ENCODE results near the gene ETNK2. TPM values are rescaled to one million over a fixed set of nuclear protein-coding genes. Genes with fewer than 3 reads are reported as not detected.

The ETNK2 gene
- total and polyA plus RNA-seq, 2 of the 13 experiments (the other 11 are each of a cell fraction or from before 2014, with no cell fraction given): 15.5 to 42.8 TPM

- TF ChIP-seq ONECUT2 (CRISPR knock-in tag; IDR thresholded peaks at IDR 0.05) (no peak), GPN1 (CRISPR knock-in tag; IDR thresholded peaks at IDR 0.05; ENCODE audit: borderline replicate concordance) (no peak), ZNF552 (CRISPR knock-in tag; IDR thresholded peaks at IDR 0.05; ENCODE audit: borderline replicate concordance) (no peak)
- FAIRE-seq: no peak
- H4K20me1 ChIP-seq (ENCODE audit: insufficient read depth, low read length): no peaks in the 10 kb centered on the region
- BruUV-seq (replicated peaks): no TSS peak
- peaks cover 2 to 8% of the 10 kb centered on the region in 2 experiments; a peak in 3 of 5 replicates for H3K27me3 ChIP-seq (ENCODE audit: control insufficient read depth in 1 of 2, insufficient read depth in 2 of 2, low read length in 2 of 2)
- H3K27ac ChIP-seq (ENCODE audit: extremely low read length, insufficient read depth, low read length): no peak overlapping the region
- no peaks in the 10 kb centered on the region for H3K9me3 ChIP-seq (ENCODE audit: low read length)
- in situ Hi-C loops (cut with HindIII; ENCODE audit: extremely low pct_ligation_motif_present, low pct_unique_long_range_greater_than_20kb): no loop called here
- ChIA-PET POLR2A (interaction anchor here (1.1 kb wide), 1 partner anchor 9 kb away, joined by 3 read pairs; no protein-coding TSS in a partner anchor), CTCF (ENCODE audit: low intra/inter-chr PET ratio, low total read pairs) (no interaction called here)
- intact Hi-C loops (cut with micrococcal nuclease; ENCODE audit: unreplicated experiment): loop anchor here (10.0 kb wide), 1 partner anchor 221 kb away; no protein-coding TSS in a partner anchor
- no peak overlapping the region for H3K4me2 ChIP-seq (ENCODE audit: low read depth, low read length)
- H3K4me3 ChIP-seq (replicated peaks in 1 of 3; ENCODE audit: insufficient read depth in 1 of 3, low read depth in 2 of 3, low read length in 3 of 3): no peak overlapping the region
- WGBS (ENCODE audit: low lambda C conversion rate): 74% methylated on average over 5 of the region's 5 CpGs
- no peak for DNase-seq (ENCODE audit: low spot score)
- H3K79me2 ChIP-seq (ENCODE audit: insufficient read depth, low read length): no peaks in the 10 kb centered on the region
- H3K9ac ChIP-seq (ENCODE audit: insufficient read depth, low read depth, low read length): no peak overlapping the region
- ATAC-seq: no peak
- H3K4me1 ChIP-seq (ENCODE audit: insufficient read depth, low read length): peaks cover 32% of the 10 kb centered on the region
- H3K36me3 ChIP-seq (replicated peaks in 1 of 2; ENCODE audit: control insufficient read depth in 1 of 2, insufficient read depth in 2 of 2, low read length in 2 of 2): no peaks in the 10 kb centered on the region
- H2AFZ ChIP-seq (ENCODE audit: low read length): no peak overlapping the region
These were observed 1.8 kb upstream of the ETNK2 start for GRCh38 chr1:204153667-204154066.

GRCh38 chr1:204152310-204153044 lies 633 bp upstream of the ETNK2 start:
- Histone ChIP-seq H3K79me2 (ENCODE audit: insufficient read depth, low read length) (no peaks in the 10 kb centered on the region), H2AFZ (ENCODE audit: low read length) (no peak overlapping the region), H3K4me2 (ENCODE audit: low read depth, low read length) (peak overlapping the region; percentile 77), H3K27me3 (ENCODE audit: control insufficient read depth in 1 of 2, insufficient read depth in 2 of 2, low read length in 2 of 2) (peaks cover 2 to 7% of the 10 kb centered on the region in 2 experiments; a peak in 3 of 5 replicates), H3K9me3 (ENCODE audit: low read length) (no peaks in the 10 kb centered on the region), H3K36me3 (replicated peaks in 1 of 2; ENCODE audit: control insufficient read depth in 1 of 2, insufficient read depth in 2 of 2, low read length in 2 of 2) (no peaks in the 10 kb centered on the region), H3K4me1 (ENCODE audit: insufficient read depth, low read length) (peaks cover 38% of the 10 kb centered on the region), H3K27ac (ENCODE audit: extremely low read length, insufficient read depth, low read length) (no peak overlapping the region), H4K20me1 (ENCODE audit: insufficient read depth, low read length) (no peaks in the 10 kb centered on the region), H3K9ac (ENCODE audit: insufficient read depth, low read depth, low read length) (peak overlapping the region; percentile 60), H3K4me3 (replicated peaks in 1 of 3; ENCODE audit: insufficient read depth in 1 of 3, low read depth in 2 of 3, low read length in 3 of 3) (peak overlapping the region; percentile 61 to 82 (median 72); a peak in 5 of 6 replicates)
- WGBS (ENCODE audit: low lambda C conversion rate): 43% methylated on average over 14 of the region's 25 CpGs
- ChIA-PET POLR2A (interaction anchor here (1.1 to 1.9 kb wide), 7 partner anchors 7 to 291 kb away, joined by 3 to 8 read pairs (median 5); partner anchors contain the start of genes GOLT1A and SNRPE), CTCF (ENCODE audit: low intra/inter-chr PET ratio, low total read pairs) (no interaction called here)
- no peak for DNase-seq (ENCODE audit: low spot score)
- in situ Hi-C loops (cut with HindIII; ENCODE audit: extremely low pct_ligation_motif_present, low pct_unique_long_range_greater_than_20kb) (no loop called here), intact Hi-C loops (cut with micrococcal nuclease; ENCODE audit: unreplicated experiment) (loop anchor here (10.0 kb wide), 1 partner anchor 222 kb away; no protein-coding TSS in a partner anchor)
- ATAC-seq: peak; percentile 20
- FAIRE-seq: no peak
- no TSS peak for BruUV-seq (replicated peaks)
- TF ChIP-seq ZSCAN25 (CRISPR knock-in tag; IDR thresholded peaks at IDR 0.05) (0 out of 2 replicates have a peak, but pooled peaks have one; percentile 28), BCL3 (CRISPR knock-in tag; IDR thresholded peaks at IDR 0.05) (0 out of 2 replicates have a peak, but pooled peaks have one; percentile 13), GTF3A (CRISPR knock-in tag; conservative IDR thresholded peaks at IDR 0.05) (0 out of 2 replicates have a peak, but pooled peaks have one; percentile 36), MAZ (IDR thresholded peaks at IDR 0.05; ENCODE audit: borderline replicate concordance, low read depth, low read length) (no peak), MAZ (CRISPR knock-in tag; IDR thresholded peaks at IDR 0.05; ENCODE audit: low read depth) (peak; percentile 53; the same call in 1 of the 2 replicates), KDM5B (CRISPR knock-in tag; IDR thresholded peaks at IDR 0.05; ENCODE audit: borderline replicate concordance) (peak; percentile 23; the same call in 1 of the 2 replicates), ZNF350 (CRISPR knock-in tag; IDR thresholded peaks at IDR 0.05; ENCODE audit: borderline replicate concordance, low read depth) (0 out of 2 replicates have a peak, but pooled peaks have one; percentile 31), PATZ1 (CRISPR knock-in tag; IDR thresholded peaks at IDR 0.05) (0 out of 2 replicates have a peak, but pooled peaks have one; percentile 59), ZNF740 (CRISPR knock-in tag; IDR thresholded peaks at IDR 0.05) (peak; percentile 75; the same call in 1 of the 2 replicates)
